D341Med (cell line): Measurements from ENCODE around the gene ESD.
"Not testable (repeated sequence)": the region's sequence is repeated elsewhere in the genome, so short reads cannot be mapped to it uniquely, and the experiment has no call there.

Experiments used
- DNase-seq: peaks from one replicate; pipeline ENCODE4 v3.0.0; 2012; ENCODE audit warnings: low spot score

Gene ESD

GRCh38 chr13:46796515-46797474, at the start of gene ESD:
TSS of gene ESD (minus strand) at chr13:46797161. CDS start at chr13:46791413, 5,748 bp downstream.
- DNase-seq: peak; percentile 95

GRCh38 chr13:46846726-46847125, 49.8 kb upstream of the ESD start:
- DNase-seq: no peak

DNA sequence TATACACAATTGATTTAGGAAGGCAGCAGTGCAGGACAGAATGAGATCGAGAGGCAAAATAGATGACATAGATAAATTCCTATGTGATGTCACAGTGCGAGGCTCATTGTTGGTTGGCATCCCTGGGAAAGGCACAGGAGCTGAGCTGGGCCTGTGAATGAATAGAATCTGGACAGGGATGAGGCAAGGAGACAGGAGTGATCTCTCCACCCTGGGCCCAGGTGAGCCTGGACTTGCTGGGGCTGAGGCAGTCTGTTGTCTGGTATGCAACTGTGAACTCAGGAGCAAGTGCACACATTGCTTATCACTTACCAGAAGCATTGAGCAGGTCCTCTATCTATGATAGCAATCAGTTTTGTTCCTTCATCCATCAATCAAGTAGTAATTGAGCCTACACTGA, 48.2 kb upstream of the ESD start:
- DNase-seq: no peak

DNA sequence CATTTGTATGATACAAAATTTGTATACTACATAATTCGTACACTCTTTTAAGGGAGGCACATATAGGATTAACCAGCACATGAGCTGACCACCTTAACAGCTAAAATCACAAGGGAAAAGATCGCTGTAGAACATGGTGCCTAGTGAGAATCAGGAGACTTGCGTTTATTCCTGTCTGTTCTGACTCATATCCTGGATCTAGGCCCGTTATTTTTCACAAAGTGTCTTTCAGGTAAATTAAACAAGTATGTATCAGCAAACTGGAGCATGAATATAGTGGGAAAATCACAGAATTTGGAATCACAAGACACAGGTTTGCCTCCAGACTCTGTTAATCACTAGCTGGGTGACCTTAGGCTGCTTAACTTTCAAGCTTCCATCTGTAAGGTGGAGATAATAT, 47.5 kb upstream of the ESD start:
- DNase-seq: no peak

DNA sequence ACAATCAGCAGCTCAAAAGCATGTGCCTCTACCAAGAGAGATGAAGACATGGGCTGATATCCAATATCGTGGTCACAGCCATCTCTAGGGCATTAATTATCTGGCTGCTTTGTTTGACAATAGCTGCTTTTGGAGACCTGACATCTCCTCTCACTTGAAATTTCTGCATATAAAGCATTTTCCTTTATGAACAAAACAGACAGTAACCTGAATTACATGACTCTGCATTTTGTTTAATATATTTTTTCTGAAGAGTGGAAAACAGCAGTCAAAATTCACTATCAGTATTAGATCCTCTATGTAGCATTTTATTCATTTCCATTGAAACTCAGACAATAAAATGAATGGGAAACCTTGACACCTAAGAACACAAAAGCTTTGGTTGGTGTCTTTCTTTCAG, 42.4 kb upstream of the ESD start:
- DNase-seq: no peak

DNA sequence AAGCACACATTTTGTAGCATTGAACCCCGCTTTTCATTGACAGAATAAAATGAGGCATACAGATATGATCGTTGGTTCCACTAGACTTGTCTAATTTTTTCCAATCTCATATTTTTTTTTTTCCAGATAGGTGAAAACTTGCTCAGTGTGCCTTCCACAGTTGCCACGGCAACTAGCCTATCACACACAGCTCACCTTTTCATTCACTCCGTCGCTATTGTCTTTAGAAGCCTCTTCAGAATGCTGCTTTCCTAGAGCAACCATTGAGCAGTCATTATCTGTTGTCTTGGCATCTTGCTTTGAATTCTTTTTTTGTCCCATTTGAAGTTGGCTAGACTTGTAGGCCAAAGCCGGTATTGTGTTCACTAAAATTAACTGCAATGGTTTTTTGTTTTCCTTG, 37.7 kb upstream of the ESD start:
- no peak for DNase-seq

GRCh38 chr13:46831588-46832194, 34.7 kb upstream of the ESD start:
- peak; percentile 42 for DNase-seq

- DNase-seq: no peak
These were observed 33.5 kb upstream of the ESD start for GRCh38 chr13:46830405-46831005.

GRCh38 chr13:46822551-46822950, 25.6 kb upstream of the ESD start:
- no peak for DNase-seq

- DNase-seq: no peak
These were observed 21.0 kb upstream of the ESD start for GRCh38 chr13:46817838-46818476.

- DNase-seq: no peak
These were observed 20.1 kb upstream of the ESD start for GRCh38 chr13:46817095-46817494.

- no peak for DNase-seq
These were observed 19.4 kb upstream of the ESD start for GRCh38 chr13:46816371-46816770.

- no peak for DNase-seq
These were observed 15.4 kb upstream of the ESD start for GRCh38 chr13:46812301-46812797.

DNA sequence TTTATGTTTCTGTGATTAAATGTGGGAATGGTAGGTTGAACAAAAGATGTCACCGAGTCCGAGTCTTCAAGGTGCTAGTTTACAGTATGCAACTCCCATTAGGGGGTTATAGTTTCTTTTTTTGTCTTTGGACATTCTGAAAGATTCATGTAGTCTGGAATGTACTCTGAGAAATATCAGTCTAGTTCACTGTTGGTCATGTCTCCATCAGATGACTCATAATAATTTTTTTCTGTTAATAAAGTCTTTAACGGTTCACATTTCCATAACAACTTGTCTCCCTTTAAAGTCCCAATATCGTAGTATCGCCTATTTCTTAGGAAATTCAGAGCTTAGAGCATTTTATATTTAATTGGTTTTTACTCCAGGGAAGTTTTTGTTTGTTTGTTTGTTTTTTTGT, 13.5 kb upstream of the ESD start:
- no peak for DNase-seq

- DNase-seq: not testable (repeated sequence)
These were observed 8.0 kb upstream of the ESD start for GRCh38 chr13:46804921-46805320.

GRCh38 chr13:46804391-46804815, 7.4 kb upstream of the ESD start:
- DNase-seq: no peak

DNA sequence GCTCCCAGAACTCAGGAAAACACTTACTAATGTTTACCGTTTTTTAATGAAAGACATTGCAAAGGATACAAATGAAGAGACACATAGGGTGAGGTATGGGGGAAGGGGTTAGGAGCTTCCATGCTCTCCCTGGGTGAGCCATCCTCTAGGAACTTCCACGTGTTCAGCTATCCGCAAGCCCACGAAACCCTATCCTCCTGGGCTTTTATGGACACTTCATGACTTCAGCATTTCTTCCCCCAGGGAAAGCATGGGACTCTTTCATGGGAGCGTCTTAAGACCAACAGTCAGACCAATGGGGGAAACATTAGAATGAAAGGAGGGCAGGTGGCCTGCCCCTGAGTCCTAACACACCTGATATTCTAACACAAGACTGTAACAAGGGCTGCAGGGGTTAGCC, 6.6 kb upstream of the ESD start:
- no peak for DNase-seq

DNA sequence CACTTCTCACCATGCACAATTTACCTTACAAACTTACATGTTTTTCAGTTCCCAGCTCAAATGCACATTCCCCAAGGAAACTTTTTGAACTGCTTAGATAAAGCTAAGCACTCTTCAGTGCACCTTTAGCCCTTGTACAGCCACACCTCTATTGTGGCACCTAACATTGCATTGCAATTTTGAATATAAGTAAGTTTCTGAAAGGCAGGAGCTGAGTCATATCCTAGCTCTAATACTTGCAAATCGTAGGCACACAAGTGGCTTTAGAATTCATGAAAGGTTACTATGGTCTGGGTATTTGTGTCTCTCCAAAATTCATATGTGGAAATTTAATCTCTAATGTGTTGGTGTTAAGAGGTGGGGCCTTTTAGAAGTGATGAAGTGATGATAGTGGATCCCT, 4.9 kb upstream of the ESD start:
- DNase-seq: no peak

GRCh38 chr13:46799139-46799538, 2.2 kb upstream of the ESD start:
- DNase-seq: no peak

GRCh38 chr13:46797501-46798237, 708 bp upstream of the ESD start:
- DNase-seq: no peak

GRCh38 chr13:46796129-46796514, 839 bp downstream of the ESD start:
- DNase-seq: no peak

DNA sequence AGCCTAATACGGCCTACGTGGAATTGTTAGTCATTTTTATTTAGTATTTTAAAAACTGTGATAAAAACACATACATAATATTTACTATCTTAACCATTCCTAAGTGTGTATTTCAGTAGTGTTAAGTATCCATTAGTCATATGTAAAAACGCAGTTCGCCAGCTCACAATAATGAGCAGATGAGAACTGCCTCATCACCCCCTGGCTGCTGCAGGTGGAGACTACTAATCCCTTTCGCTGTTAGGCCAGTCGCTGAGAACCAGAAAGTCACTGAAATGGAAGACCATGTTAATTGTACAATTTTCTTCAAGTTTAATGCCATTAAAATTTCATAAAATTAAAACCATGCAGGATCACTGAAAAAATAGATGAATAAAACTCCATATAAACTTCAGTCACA, 1.6 kb downstream of the ESD start:
- DNase-seq: peak; percentile 59
